Glutamatergic neuron (in vitro differentiated cells): Measurements from ENCODE around the gene INSIG1. TPM values are rescaled to one million over a fixed set of nuclear protein-coding genes. Genes with fewer than 3 reads are reported as not detected.

Source experiments
- DNase-seq: peaks from one replicate; pipeline ENCODE4 v3.0.0; 2022
- H3K27ac Mint-ChIP-seq: one replicate; pipeline ENCODE4 v1.8.0; 2020; ENCODE audit warnings: mild to moderate bottlenecking, mixed read lengths, inconsistent platforms; ENCODE audit not compliant: unreplicated experiment
- H3K27me3 Mint-ChIP-seq: one replicate; pipeline ENCODE4 v1.8.0; 2020; ENCODE audit warnings: mild to moderate bottlenecking, moderate library complexity, mixed read lengths, inconsistent platforms; ENCODE audit not compliant: unreplicated experiment
- H3K36me3 Mint-ChIP-seq: one replicate; pipeline ENCODE4 v1.8.0; 2020; ENCODE audit warnings: mild to moderate bottlenecking, mixed read lengths, inconsistent platforms; ENCODE audit not compliant: unreplicated experiment
- H3K4me1 Mint-ChIP-seq: one replicate; pipeline ENCODE4 v1.8.0; 2020; ENCODE audit warnings: mild to moderate bottlenecking, low read depth, mixed read lengths, inconsistent platforms; ENCODE audit not compliant: unreplicated experiment
- H3K4me3 Mint-ChIP-seq: one replicate; pipeline ENCODE4 v1.8.0; 2020; ENCODE audit warnings: mild to moderate bottlenecking, mixed read lengths, inconsistent platforms; ENCODE audit not compliant: unreplicated experiment
- H3K9me3 Mint-ChIP-seq: one replicate; pipeline ENCODE4 v1.8.0; 2020; ENCODE audit warnings: mild to moderate bottlenecking, moderate library complexity, mixed read lengths, inconsistent platforms; ENCODE audit not compliant: unreplicated experiment
- CTCF ChIP-seq: fragments of 200-600 bp; sonication (generic); IDR thresholded peaks from one replicate; pipeline ENCODE4 v1.5.0; 2021; ENCODE audit not compliant: partially characterized antibody, unreplicated experiment
- total RNA-seq: library from RNA; stranded (reverse); fragmentation: NEBNext Ultra II Directional; extraction: Animal tissue kit (Norgen Biotek cat#: 25700); gene quantifications from one replicate; pipeline ENCODE4 v1.2.1, GENCODE V29; 2021; ENCODE audit not compliant: unreplicated experiment

INSIG1 gene
- total RNA-seq, 1 donor from 2014 or later, result 95.2 TPM

GRCh38 chr7:155310425-155311114, 12.9 kb downstream of the INSIG1 start:
- Mint-ChIP-seq H3K4me3 (no peak overlapping the region), H3K9me3 (peaks cover 3% of the 10 kb centered on the region), H3K4me1 (no peaks in the 10 kb centered on the region), H3K36me3 (peaks cover 13% of the 10 kb centered on the region), H3K27me3 (peaks cover 1% of the 10 kb centered on the region), H3K27ac (no peak overlapping the region)
- no peak for DNase-seq
- TF ChIP-seq CTCF, result no peak

GRCh38 chr7:155311826-155312537, 14.3 kb downstream of the INSIG1 start:
- Mint-ChIP-seq H3K36me3 (peaks cover 13% of the 10 kb centered on the region), H3K4me3 (no peak overlapping the region), H3K27ac (no peak overlapping the region), H3K27me3 (peaks cover 4% of the 10 kb centered on the region), H3K4me1 (no peaks in the 10 kb centered on the region), H3K9me3 (peaks cover 3% of the 10 kb centered on the region)
- no peak for DNase-seq
- TF ChIP-seq CTCF, result no peak

- peaks cover 3% of the 10 kb centered on the region for H3K9me3 Mint-ChIP-seq
- peaks cover 13% of the 10 kb centered on the region for H3K36me3 Mint-ChIP-seq
- DNase-seq, result no peak
- no peak for TF ChIP-seq CTCF
- no peak overlapping the region for H3K4me3 Mint-ChIP-seq
- H3K27ac Mint-ChIP-seq, result no peak overlapping the region
- H3K4me1 Mint-ChIP-seq, result no peaks in the 10 kb centered on the region
- H3K27me3 Mint-ChIP-seq, result peaks cover 4% of the 10 kb centered on the region
These were observed 15.0 kb downstream of the INSIG1 start for GRCh38 chr7:155312633-155313032.

- Mint-ChIP-seq H3K4me1 (no peaks in the 10 kb centered on the region), H3K27me3 (peaks cover 4% of the 10 kb centered on the region), H3K4me3 (no peak overlapping the region), H3K9me3 (peaks cover 3% of the 10 kb centered on the region), H3K27ac (no peak overlapping the region), H3K36me3 (peaks cover 13% of the 10 kb centered on the region)
- TF ChIP-seq CTCF, result no peak
- no peak for DNase-seq
These were observed 15.4 kb downstream of the INSIG1 start for GRCh38 chr7:155313096-155313495.

DNA sequence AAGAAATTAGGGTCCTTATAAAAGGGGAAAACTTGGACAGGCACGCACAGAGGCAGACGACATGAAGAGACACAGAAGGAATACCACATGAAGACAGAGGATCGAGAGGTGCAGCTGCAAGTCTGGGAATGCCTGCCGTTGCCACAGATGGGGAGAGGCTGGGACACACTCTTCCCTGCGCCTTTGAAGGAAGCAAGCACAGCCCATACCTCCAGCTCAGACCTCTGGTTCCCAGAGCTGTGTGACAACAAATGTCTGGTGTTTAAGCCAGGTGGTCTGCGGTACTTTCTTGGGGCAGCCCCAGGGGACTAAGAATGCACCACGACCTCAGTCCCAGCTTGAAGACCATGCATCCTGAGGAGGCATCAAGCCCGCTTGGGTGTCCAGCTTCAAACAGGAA, 18.3 kb downstream of the INSIG1 start:
- TF ChIP-seq CTCF, result no peak
- H3K36me3 Mint-ChIP-seq, result peaks cover 13% of the 10 kb centered on the region
- peaks cover 4% of the 10 kb centered on the region for H3K27me3 Mint-ChIP-seq
- H3K27ac Mint-ChIP-seq, result no peak overlapping the region
- peaks cover 3% of the 10 kb centered on the region for H3K9me3 Mint-ChIP-seq
- no peaks in the 10 kb centered on the region for H3K4me1 Mint-ChIP-seq
- DNase-seq, result no peak
- no peak overlapping the region for H3K4me3 Mint-ChIP-seq
